Sciatic nerve (tissue), 2 donors: ENCODE data around the gene LIPH. TPM values are rescaled to one million over a fixed set of nuclear protein-coding genes. Genes with fewer than 3 reads are reported as not detected.

Experiments used
- ATAC-seq: fragments of 200-7000 bp; cut with Tn5 transposase; one replicate; pipeline ENCODE4 v1.9.1; 2020; ENCODE audit warnings: mild to moderate bottlenecking, moderate library complexity
- DNase-seq: peaks from one replicate; pipeline ENCODE4 v3.0.0-alpha.2; 2020; ENCODE audit warnings: low spot score
- intact Hi-C: fragments of 100-400 bp; cut with DNase I; formaldehyde crosslinking; loops from one replicate; pipeline ENCODE4 v1.14.2; 2022
- total RNA-seq: library from RNA; stranded (reverse); fragmentation: NEBNext Ultra II Directional; extraction: Animal tissue kit (Norgen Biotek cat#: 25700); gene quantifications from one replicate; pipeline ENCODE4 v1.2.1, GENCODE V29; 2021
- donor health status: DM: no; HTN: no; CAD: no.
- donor health status: DM: no; HTN: no; CAD: no.

LIPH gene
- total RNA-seq, 1 donor from 2014 or later: 0.27 TPM

GRCh38 chr3:185549651-185550111 is 2.7 kb downstream of the LIPH start:
- intact Hi-C loops: no loop called here
- ATAC-seq (no peak), DNase-seq (no peak)

DNA sequence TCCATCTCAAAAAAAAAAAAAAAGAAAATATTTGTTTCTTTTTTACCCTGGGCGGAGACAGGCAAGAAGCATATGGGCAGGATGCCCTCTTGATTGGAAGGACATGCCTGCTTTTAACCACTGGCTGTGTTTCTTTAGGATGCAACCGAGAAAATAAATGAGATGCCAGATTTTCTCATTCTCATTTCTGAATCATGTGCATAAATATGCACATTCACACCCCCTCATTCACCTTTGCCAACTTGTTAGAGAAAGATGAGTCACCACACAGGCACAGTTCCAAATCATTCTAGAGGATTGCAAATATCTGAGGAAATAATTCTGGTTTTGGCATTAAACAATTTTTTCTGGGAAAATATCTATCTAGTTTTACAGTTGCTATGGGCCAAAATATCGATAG is 3.3 kb downstream of the LIPH start:
- intact Hi-C loops: no loop called here
- ATAC-seq (peak; percentile 55), DNase-seq (no peak)

DNA sequence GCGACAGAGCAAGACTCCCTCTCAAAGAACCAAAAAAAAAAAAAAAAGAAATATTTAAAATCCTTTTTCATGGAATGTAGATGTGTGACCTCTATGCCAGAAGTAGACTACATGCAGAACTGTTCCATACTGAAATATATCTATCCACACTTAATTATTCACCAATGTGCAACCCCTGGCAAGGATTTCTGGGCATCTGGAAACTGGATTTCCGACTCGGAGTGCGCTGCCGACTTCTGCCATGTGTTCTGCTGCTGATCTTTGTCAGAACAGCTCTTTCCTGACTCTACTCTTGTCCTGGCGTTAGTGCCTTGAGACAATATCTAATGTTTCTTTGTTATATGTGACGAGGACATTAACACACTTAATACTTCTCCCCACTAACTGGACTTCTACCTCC is 11.7 kb downstream of the LIPH start:
- intact Hi-C loops: no loop called here
- ATAC-seq (no peak), DNase-seq (no peak)

DNA sequence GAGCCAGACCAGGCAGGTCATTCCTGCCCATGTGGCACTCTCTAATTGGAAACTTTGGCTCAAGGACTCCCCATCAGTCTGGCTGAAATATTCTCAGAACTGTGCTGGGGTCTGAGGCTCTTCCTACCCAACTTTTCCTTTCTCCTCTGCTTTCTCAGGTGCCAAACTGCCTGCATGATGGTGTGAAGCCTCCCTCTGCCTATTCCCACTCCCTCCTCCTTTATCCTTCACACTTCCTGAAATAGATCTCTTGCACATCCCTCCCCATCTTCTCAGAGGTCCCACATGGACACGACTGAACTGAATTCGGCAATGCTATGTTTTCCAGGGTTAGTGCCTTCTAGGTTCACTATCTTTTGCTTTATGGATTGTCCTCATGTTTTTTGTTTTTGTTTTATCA is 12.5 kb downstream of the LIPH start:
- DNase-seq: no peak
- intact Hi-C loops: no loop called here
- no peak for ATAC-seq

GRCh38 chr3:185537369-185537970 is 14.9 kb downstream of the LIPH start:
- DNase-seq: no peak
- intact Hi-C loops: no loop called here
- ATAC-seq: peak; percentile 92

GRCh38 chr3:185534511-185534910 is 17.9 kb downstream of the LIPH start:
- ATAC-seq: no peak
- intact Hi-C loops: no loop called here
- DNase-seq: no peak

GRCh38 chr3:185532901-185533300 is 19.5 kb downstream of the LIPH start:
- ATAC-seq (no peak), DNase-seq (no peak)
- intact Hi-C loops: no loop called here

DNA sequence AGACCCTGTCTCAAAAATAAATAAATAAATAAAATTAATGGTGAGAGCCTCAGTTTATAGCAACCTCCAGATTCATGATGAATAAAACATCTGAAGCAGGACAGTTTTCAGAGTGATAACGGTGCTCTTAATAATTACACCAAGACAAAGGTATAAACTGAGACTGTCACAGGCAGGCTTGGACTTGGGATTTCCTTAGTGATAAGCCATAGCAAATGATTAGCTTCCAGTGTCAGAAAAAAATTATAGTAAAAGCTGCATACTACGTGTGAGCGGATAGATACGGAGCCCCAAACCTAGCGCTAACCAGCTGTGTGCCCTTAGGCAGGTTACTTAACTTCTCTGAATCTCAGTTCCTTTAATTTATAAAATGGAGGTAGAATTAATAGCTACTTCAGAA is 21.5 kb downstream of the LIPH start:
- ATAC-seq (no peak), DNase-seq (no peak)
- intact Hi-C loops: no loop called here

- intact Hi-C loops: no loop called here
- DNase-seq: no peak
- ATAC-seq: no peak
Observed at GRCh38 chr3:185528532-185528931, 23.9 kb downstream of the LIPH start.

GRCh38 chr3:185527364-185527763 is 25.0 kb downstream of the LIPH start:
- DNase-seq (no peak), ATAC-seq (no peak)
- intact Hi-C loops: no loop called here

- ATAC-seq: no peak
- no peak for DNase-seq
- intact Hi-C loops: no loop called here
Observed at GRCh38 chr3:185526349-185526951, 25.9 kb downstream of the LIPH start.

DNA sequence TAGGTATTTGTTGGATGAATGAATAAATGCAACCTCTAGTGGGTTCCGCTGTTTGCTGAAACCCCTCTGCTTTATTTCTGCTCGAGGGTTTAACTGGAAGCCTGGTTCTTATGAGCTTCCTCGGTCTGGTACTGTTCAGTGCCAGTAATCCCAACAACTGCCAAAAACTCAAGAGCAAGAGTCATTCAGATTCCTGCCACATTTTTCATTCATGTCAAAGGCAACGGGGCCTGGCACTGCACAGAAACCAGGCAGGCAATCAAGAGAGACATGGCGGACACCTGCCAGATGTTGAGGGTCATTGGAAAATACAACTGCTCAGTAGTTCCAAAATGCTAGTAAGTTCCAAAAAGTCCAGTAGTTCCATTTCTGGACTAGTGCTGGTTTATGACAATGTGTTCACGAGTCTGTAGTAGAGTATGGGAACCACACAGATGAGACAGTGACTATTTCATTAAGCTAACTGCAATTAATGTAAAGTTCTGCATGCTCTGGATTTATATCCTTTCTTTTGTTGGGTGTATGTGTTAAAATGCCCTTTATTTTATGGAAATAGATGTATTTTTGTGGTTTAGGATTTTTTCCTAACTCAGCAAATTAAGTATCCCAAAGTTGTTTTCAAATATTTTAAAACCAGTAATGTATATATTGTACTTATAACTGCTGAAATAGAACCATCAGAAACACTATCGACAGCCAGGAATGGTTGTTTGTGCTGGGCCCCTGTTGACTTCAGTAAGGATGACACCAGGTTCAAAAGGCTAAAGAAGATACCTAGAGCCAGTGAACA is 30.8 kb downstream of the LIPH start:
- DNase-seq (no peak), ATAC-seq (no peak)
- intact Hi-C loops: no loop called here

DNA sequence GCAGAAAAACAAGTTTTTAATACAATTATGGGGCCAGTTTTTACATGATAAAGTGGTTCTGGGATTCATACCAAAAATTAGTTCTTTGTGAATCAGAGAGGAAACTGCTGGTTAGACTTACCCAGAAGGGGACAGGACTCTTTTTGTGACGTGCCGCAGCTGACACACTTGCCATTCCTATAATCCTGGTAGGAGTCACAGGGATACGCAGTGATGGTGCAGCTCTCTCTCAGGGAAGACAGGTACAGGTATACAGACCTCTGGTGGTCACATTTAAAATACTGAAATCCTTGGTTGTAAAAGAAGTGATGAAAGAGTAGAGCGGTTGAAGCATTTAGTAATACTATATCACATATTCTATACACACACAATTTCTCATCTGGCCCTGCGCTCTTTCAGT is 33.4 kb downstream of the LIPH start:
- ATAC-seq: no peak
- intact Hi-C loops: no loop called here
- no peak for DNase-seq

DNA sequence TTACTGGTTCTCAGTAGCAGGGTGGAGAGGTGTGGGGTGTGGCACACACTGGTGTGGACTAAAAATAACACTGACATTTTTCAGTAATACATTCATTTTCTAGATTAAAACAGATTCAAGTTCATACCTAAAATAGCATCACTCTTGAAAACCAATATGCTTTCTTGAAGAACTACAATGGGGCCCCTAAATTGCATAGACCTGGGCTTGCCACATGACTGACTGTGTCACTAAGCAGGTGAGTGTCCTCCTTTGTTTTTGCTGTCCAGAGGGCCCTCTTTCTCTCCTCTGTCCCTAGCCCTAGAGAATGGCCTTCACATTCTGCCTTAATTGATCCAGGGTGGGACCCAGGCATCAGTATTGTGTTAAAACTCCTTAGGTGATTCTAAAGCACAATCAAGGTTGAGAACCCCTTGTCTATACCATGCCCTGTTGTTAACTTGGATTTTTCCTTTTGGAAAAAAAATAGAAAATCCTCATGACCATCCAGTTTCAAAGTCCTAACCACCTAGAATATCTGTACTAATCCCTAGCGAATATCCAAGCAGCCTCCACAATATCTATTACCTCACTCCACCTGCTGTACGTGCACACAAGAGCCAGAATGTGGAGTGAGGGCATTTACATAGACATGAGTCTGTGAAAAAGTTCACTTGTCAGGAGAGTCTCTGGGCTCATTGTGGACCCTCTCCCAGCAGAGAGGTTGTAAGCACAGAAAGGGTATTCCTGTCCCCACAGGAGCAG is 34.8 kb downstream of the LIPH start:
- intact Hi-C loops: no loop called here
- ATAC-seq (no peak), DNase-seq (no peak)

GRCh38 chr3:185511711-185512110 is 40.7 kb downstream of the LIPH start:
- DNase-seq (no peak), ATAC-seq (no peak)
- intact Hi-C loops: no loop called here

- DNase-seq: no peak
- ATAC-seq: no peak
- intact Hi-C loops: no loop called here
Observed at GRCh38 chr3:185508335-185508991, 43.9 kb downstream of the LIPH start.

GRCh38 chr3:185507883-185508282 is 44.5 kb downstream of the LIPH start:
- ATAC-seq: no peak
- intact Hi-C loops: no loop called here
- DNase-seq: no peak

DNA sequence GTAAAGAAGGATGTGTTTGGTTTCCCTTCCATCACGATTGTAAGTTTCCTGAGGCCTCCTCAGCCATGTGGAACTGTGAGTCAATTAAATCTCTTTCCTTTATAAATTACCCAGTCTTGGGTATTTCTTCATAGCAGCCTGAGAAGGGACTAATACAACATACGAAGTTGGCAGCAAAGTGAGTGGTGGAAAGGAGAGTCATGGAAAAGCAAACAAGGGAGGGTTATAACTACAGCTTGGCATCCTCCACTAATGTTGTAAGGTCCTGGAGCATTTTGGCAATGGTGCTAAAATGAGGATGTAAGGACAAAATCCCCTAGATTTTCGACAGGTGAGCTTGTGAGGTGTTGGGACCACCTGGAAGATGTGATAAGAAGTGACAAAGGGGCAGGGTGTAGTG is 47.8 kb downstream of the LIPH start:
- ATAC-seq: no peak
- DNase-seq: no peak
- intact Hi-C loops: no loop called here

DNA sequence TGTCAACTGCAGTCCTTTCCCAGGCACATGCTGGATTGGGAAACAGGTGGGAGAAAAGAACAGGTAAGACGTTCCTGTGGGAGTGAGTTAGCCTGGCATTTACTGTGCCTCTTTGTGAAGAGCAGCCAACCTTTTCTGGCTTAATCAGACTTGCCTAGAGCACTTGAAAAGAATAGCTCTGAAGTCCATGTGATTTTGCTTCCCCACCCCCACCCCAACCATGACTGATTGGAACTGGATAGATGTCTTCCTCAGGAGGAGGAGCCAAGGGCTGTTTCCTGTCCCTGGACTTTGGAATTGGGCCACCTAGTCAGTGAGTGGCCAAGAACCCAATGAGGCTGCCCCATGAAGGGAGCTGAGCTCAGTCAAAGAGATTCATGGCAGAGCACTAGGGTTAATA is 48.9 kb downstream of the LIPH start:
- ATAC-seq (no peak), DNase-seq (no peak)
- intact Hi-C loops: no loop called here
